ENCODE results near the gene ECM2. TPM values are rescaled to one million over a fixed set of nuclear protein-coding genes. Genes with fewer than 3 reads are reported as not detected.

Gene ECM2
- total RNA-seq, 3 donors from 2014 or later, result 1.0 to 5.0 (median 1.9) TPM

GRCh38 chr9:92480986-92481633 is 54.7 kb downstream of the ECM2 start:
- DNase-seq (no peak), ATAC-seq (peak; percentile 36)
- Histone ChIP-seq H3K4me3 (no peak overlapping the region), H3K9me3 (no peaks in the 10 kb centered on the region), H3K36me3 (ENCODE audit: low read depth) (no peaks in the 10 kb centered on the region), H3K4me1 (ENCODE audit: low read depth) (no peaks in the 10 kb centered on the region)
- intact Hi-C loops (cut with DNase I, micrococcal nuclease), result no loop called here
- TF ChIP-seq CTCF (IDR thresholded peaks at IDR 0.05), result no peak

- TF ChIP-seq CTCF (IDR thresholded peaks at IDR 0.05), result no peak
- ATAC-seq, result no peak
- intact Hi-C loops (cut with DNase I, micrococcal nuclease), result no loop called here
- H3K9me3 ChIP-seq, result no peaks in the 10 kb centered on the region
- DNase-seq, result no peak
- no peak overlapping the region for H3K4me3 ChIP-seq
- H3K4me1 ChIP-seq (ENCODE audit: low read depth), result no peaks in the 10 kb centered on the region
- no peaks in the 10 kb centered on the region for H3K36me3 ChIP-seq (ENCODE audit: low read depth)
These were observed 55.5 kb downstream of the ECM2 start for GRCh38 chr9:92480291-92480771.

GRCh38 chr9:92479346-92479745 is 56.4 kb downstream of the ECM2 start:
- intact Hi-C loops (cut with DNase I, micrococcal nuclease), result no loop called here
- no peak for ATAC-seq
- no peak for DNase-seq
- Histone ChIP-seq H3K4me1 (ENCODE audit: low read depth) (no peaks in the 10 kb centered on the region), H3K9me3 (no peaks in the 10 kb centered on the region), H3K4me3 (no peak overlapping the region), H3K36me3 (ENCODE audit: low read depth) (no peaks in the 10 kb centered on the region)
- TF ChIP-seq CTCF (IDR thresholded peaks at IDR 0.05), result no peak

- TF ChIP-seq CTCF (IDR thresholded peaks at IDR 0.05), result no peak
- H3K9me3 ChIP-seq, result no peaks in the 10 kb centered on the region
- ATAC-seq (no peak), DNase-seq (no peak)
- intact Hi-C loops (cut with DNase I, micrococcal nuclease), result no loop called here
- H3K36me3 ChIP-seq (ENCODE audit: low read depth), result no peaks in the 10 kb centered on the region
- no peak overlapping the region for H3K4me3 ChIP-seq
- no peaks in the 10 kb centered on the region for H3K4me1 ChIP-seq (ENCODE audit: low read depth)
These were observed 57.0 kb downstream of the ECM2 start for GRCh38 chr9:92478783-92479182.

- Histone ChIP-seq H3K4me3 (no peak overlapping the region), H3K36me3 (ENCODE audit: low read depth) (no peaks in the 10 kb centered on the region), H3K4me1 (ENCODE audit: low read depth) (no peaks in the 10 kb centered on the region), H3K9me3 (no peaks in the 10 kb centered on the region)
- intact Hi-C loops (cut with DNase I, micrococcal nuclease), result no loop called here
- no peak for ATAC-seq
- no peak for TF ChIP-seq CTCF (IDR thresholded peaks at IDR 0.05)
- no peak for DNase-seq
These were observed 58.8 kb downstream of the ECM2 start for GRCh38 chr9:92476962-92477361.

- intact Hi-C loops (cut with DNase I, micrococcal nuclease), result no loop called here
- no peak overlapping the region for H3K4me3 ChIP-seq
- DNase-seq (no peak), ATAC-seq (no peak)
- TF ChIP-seq CTCF (IDR thresholded peaks at IDR 0.05), result no peak
- no peaks in the 10 kb centered on the region for H3K4me1 ChIP-seq (ENCODE audit: low read depth)
- no peaks in the 10 kb centered on the region for H3K9me3 ChIP-seq
- no peaks in the 10 kb centered on the region for H3K36me3 ChIP-seq (ENCODE audit: low read depth)
These were observed 61.2 kb downstream of the ECM2 start for GRCh38 chr9:92474587-92474986.
